SU-DHL-6 (cell line): Measurements from ENCODE around the gene ITSN2.

Experiments
- CTCF ChIP-seq: fragments of 200-600 bp; sonication (generic); IDR thresholded peaks from one replicate; pipeline ENCODE4 v1.5.1; 2017; ENCODE audit warnings: antibody characterized with exemption, mild to moderate bottlenecking, low read length, moderate library complexity; ENCODE audit not compliant: insufficient read depth, poor library complexity, severe bottlenecking
- EZH2phosphoT487 ChIP-seq: fragments of 200-600 bp; sonication (generic), shearing (Covaris generic); conservative IDR thresholded peaks from 2 replicates; pipeline ENCODE4 v1.6.1; 2018; ENCODE audit warnings: mild to moderate bottlenecking, antibody characterized with exemption, low read length, moderate library complexity, mixed read lengths

- TF ChIP-seq CTCF (no peak), EZH2phosphoT487 (no peak)
Measured at GRCh38 chr2:24329700-24330099, 30.6 kb downstream of the ITSN2 start.
